Measurements from ENCODE around the gene DYNC1H1.

The DYNC1H1 gene

DNA sequence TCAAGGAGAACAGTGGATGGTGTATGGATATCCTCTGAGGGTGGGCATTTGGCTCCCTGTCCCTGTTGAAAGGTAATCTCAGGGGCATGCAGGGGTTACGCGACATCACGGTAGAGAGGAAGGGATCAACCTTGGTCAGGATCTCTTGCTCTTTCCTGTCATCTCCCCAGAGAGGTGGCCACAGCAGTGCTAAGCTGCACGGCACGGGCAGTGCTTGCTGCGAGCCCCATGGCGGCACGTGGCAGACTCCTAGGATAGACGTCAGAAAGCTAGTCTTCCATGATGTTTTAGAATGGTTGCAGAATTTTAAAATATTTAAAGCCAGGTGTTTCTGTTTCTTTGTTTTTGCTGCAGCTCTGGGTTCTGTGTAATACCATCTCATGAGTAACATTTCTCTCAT is 41.0 kb downstream of the DYNC1H1 start:
- DNase-seq = no peak

DNA sequence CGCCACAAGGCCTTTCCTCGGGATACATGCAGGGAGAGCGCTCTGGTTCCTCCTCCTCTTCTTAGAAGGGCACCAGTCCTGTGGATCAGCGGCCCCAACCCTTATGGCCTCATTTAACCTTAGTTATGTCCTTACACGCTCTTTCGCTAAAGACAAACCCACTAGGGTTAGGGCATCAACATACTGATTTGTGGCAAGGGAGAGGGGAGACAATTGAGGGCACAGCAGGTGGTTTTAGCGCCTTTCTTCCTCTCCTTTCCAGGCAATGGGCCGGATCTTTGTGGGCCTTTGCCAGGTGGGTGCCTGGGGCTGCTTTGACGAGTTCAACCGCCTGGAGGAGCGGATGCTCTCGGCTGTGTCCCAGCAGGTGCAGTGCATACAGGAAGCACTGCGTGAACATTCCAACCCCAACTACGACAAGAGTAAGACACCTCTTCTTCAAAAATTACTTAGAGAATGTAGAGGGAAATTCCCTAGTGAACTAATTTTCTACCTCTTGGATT is 43.6 kb downstream of the DYNC1H1 start:
- no peak for DNase-seq

DNA sequence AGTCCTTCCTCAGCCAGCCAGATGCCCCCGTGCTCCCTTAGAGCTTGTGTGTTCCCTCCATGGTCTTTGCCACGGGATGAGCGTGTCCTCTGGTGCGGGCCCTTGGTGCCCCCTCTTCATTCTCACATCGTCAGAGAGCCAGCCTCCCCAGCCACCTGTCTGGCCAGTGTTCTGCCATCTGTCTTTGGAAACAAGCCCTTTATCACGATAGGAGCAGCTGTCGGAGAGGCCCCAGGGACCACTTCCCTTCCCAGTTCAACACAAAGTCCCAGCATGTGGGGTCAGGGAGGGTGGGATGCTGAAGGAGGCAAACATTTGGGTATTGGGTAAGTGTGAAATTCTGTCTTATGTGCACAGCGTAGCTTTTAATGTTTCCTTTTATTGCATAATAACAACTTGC is 44.5 kb downstream of the DYNC1H1 start:
- DNase-seq = no peak

DNA sequence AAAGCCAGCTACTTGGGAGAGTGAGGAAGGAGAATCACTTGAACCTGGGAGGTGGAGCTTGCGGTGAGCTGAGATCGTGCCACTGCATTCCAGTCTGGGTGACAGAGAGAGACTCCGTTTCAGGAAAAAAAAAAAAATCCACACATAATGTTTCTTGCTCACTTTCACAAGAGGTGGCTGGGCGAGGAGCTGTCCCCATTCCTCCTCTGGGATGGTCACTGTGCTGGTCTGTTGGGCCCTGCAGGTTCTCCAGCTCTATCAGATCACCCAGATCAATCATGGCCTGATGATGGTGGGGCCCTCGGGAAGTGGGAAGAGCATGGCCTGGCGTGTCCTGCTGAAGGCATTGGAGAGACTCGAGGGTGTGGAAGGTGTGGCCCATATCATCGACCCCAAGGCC is 47.3 kb downstream of the DYNC1H1 start:
- no peak for DNase-seq

DNA sequence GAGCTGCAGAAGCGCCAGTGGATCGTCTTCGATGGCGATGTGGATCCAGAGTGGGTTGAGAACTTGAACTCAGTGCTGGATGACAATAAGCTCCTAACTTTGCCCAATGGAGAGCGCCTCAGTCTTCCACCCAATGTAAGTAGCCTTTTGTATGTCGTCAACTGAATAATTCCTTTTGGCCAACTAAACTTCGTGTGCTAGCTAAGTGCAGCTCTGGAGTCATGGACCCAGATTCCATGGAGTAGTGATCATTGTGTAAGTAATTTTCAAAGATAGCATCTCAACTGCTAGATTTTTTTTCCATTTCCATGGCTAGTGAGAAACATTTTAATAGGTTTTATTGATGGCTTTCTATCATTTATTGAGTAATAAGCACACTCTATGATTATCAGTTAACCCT is 48.0 kb downstream of the DYNC1H1 start:
- DNase-seq = no peak

DNA sequence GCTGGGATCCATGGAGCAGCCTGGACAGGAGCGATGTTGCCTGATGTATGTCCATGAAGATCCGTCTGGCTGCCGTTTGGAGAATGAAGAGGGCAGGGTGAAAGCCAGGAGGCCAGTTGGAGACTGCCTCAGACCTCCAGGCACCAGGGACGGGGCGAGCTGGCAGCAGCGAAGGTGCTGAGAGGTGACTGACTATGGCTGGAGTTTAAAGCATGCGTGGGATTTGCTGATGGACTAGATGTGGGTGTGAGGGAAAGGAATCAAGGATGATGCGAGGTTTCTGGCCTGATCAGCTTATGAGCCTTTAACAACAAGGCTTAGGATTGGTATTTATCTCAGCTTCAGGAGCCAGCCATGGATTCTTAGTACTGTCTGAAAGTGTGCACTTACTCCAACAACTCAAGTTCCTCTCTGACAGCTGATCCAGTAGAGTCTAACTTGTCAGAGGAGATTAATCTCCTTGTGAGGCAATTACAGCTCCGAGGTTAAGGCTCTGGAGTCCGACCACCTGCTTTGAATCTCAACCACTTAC is 49.4 kb downstream of the DYNC1H1 start:
- DNase-seq = no peak

DNA sequence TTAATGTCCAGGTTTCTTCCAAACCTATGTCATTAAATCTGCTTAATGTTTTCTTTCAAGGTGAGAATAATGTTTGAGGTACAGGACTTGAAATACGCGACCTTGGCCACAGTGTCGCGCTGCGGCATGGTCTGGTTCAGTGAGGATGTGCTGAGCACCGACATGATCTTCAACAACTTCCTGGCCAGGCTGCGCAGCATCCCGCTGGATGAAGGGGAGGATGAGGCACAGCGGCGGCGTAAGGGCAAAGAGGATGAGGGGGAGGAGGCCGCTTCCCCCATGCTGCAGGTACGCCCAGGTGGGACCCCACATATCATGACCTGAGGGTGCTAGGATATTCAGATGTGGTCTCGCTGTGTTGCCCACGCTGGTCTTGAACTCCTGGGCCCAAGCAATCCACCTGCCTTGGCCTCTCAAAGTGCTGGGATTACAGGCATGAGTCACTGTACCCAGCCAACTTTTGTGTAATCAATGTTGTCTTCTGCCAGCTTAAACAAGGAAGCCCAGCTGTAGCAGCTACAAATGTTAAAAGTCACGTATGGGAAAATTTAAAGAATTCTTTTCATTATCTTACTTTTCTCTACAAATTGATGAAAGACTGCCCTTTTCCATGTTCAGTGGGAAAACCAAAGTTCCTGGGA is 50.8 kb downstream of the DYNC1H1 start:
- DNase-seq = no peak

DNA sequence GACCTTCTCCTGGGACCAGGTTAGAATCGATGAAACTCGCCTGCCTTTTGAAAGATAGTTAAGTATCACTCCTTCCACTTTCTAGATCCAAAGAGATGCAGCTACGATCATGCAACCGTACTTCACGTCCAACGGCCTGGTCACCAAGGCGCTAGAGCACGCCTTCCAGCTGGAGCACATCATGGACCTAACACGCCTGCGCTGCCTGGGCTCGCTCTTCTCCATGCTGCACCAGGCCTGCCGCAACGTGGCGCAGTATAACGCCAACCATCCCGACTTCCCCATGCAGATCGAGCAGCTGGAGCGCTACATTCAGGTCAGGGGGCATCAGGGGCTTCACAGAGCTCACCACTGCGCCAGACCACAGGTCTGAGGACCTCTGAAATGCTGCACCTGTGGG is 51.4 kb downstream of the DYNC1H1 start:
- DNase-seq = no peak

DNA sequence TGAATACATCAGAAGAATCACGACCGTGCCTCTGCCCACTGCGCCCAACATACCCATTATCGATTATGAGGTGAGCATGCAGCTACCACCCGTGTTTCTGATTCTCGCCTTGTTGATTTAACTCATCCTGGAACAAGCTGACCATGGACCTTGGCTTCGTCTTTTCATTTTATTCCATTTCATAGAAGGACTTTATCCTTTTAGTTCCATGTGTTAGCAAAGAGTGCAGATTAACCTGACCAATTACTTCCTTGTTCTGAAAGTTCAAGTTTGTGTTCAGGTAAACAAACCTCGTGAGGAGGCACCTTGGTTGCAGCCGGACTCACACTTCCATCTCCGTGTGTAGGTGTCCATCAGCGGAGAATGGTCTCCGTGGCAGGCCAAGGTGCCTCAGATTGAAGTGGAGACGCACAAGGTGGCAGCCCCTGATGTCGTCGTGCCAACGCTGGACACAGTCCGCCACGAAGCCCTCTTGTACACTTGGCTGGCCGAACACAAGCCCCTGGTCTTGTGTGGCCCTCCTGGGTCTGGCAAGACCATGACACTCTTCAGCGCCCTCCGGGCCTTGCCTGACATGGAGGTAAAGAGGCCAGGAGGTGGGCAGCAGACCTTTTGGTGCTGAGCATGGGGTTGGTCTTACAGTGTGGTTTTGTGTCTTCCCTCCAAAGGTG is 52.2 kb downstream of the DYNC1H1 start:
- no peak for DNase-seq

DNA sequence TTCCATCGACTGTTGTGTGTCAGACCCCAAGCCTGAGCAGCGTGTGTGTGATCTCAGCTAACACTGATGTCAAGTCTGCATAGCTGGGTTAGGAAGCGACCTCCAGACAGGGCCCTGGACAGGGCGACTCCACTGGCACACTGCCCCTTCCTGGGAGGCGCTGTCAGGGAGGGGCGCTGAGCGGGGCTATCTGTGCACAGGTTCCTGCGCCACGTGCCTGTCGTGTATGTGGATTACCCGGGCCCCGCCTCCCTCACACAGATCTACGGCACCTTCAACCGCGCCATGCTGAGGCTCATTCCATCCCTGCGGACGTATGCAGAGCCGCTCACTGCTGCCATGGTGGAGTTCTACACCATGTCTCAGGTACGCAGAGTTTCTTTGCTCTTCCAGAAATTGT is 53.9 kb downstream of the DYNC1H1 start:
- DNase-seq = no peak

DNA sequence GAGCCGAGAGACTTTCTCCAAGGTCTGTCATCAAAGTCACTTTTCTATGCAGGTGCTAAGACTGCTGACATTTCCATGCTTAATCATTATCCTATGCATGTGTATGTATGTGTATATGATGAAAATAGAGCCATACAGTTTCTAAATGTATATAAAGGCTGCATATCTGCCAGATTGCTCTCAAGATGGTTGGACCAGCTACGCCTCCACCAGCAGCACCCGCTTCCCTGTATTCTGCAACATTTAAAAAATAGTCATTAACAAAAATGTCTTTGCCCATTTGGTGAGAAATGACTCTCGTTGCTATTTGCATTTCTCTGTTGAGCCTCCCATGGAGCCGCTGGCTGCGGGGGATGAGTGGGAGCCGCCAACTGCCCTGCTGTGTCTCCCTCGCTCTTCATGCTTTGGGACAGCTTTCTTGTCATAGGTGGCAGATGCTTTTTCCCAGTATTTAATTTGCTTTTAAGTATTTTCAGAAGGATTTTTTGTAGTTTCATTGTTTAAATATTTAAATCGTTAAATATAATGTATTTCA is 54.7 kb downstream of the DYNC1H1 start:
- DNase-seq = no peak

DNA sequence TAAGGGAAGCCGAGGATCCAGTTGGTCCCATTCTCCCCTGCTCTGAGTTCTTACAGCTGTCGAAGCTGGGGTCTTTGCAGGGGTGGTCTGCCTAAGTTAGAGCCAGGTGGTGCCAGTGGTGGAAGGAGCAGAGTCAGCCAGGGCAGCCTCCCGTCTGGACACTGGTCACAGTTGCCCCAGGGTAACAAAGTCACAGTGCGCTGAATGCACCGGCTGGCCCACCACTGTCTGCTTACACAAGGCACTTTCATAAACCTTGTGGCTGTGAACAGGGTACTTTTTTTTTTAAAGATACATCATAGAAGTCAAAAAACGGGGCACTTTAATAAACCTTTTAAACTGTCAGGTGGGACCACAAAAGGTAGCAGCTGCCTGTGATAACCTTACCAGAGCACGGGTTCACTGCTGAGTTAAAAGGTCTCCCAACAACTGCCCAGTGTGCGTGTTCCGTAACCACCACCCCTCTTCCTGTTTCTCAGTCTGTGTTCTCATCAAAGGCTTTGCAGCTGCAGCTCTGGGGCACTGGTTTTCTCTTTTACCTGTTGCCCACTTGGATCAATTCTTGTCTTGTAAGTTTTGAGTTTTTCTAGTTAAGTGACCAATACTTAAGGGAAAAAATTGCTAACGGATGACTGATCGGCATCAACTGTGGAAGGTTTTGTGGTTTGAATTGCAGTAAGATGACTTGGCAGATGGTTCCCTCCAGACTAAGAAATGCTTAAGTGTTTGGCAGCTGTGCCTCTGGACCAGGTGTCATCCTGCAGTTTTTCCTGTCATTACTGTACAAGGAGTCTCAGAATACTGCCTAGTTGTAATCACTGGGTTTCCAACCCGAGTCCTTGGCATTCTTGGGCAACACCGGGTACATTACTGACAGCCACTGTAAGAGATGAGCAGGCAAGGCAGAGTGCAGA is 55.9 kb downstream of the DYNC1H1 start:
- DNase-seq = peak in 2 of 5 experiments; percentile 16 to 86

DNA sequence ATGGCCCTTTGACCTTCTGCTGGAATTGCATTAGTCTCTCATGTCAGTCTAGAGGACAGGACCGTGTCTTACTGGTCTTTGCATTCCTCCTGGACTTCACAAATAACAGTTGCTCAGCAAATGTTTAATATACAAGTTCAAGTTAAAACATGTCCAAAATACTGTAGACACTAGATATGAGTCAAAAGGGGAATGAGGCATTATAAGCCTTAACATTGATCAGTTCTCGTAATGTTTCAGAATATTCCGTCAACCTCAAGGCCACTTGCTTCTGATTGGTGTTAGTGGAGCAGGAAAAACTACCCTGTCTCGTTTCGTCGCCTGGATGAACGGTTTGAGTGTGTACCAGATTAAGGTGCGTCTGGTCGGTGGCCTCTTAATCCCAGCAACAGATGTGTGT is 62.6 kb downstream of the DYNC1H1 start:
- no peak for DNase-seq

DNA sequence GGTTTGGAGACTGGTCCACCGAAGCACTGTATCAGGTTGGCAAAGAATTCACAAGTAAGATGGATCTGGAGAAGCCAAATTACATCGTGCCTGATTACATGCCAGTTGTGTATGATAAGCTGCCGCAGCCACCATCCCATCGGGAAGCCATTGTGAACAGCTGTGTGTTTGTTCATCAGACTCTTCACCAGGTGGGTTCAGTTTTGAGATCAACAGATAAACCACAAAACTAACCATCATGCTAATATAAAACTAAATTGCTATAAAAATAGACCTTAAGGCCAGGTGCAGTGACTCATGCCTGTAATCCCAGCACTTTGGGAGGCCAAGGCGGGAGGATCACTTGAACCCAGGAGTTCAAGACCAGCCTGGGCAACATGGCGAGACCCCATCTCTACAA is 63.6 kb downstream of the DYNC1H1 start:
- no peak for DNase-seq

DNA sequence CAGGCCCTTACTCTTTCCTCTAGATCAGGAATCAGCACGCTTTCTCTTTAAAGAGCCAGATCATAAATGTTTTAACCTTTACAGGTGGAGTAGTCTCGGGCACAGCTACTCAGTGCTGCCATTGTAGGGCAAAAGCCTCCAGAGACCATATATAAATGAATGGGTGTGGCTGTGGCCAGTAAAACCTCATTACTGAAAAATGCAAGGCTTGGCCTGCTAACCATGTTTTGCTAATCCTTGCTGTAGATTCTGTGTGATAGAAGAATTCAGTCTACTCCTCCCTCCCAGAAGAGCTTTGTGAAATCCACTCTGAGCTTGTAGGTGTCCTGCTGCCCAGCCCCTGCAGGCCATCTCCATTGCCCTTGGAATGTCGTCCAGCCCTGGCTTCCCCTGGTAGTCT is 64.4 kb downstream of the DYNC1H1 start:
- no peak for DNase-seq

DNA sequence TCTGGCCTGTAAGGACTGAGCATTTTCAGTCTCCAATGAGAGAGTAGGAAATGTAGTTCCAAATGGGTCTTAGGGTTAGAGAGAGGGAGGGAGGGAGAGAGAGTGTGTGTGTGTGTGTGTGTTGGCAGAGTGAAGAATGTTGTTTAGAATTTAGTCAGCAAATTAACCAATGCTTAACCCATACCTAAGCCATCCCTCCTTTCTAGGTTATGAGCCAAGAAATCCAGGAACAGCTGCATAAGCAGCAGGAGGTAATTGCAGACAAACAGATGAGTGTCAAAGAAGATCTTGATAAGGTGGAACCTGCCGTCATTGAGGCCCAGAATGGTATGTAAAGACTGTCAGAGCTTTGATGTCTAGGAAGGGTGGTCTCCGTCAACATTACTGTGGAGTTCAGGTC is 65.6 kb downstream of the DYNC1H1 start:
- DNase-seq = no peak

DNA sequence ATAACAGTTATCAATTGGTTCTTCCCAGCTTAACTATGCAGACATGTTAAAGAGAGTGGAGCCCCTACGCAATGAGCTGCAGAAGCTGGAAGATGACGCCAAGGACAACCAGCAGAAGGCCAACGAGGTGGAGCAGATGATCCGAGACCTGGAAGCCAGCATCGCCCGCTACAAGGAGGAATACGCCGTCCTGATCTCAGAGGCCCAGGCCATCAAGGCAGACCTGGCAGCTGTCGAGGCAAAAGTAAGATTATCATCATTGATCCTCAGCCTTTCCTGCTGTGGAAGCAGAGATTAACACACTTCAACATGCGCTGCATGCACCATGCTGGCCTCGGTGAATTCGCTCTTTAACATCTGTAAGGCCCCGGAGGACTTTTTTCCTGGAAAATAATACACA is 68.9 kb downstream of the DYNC1H1 start:
- DNase-seq = no peak

DNA sequence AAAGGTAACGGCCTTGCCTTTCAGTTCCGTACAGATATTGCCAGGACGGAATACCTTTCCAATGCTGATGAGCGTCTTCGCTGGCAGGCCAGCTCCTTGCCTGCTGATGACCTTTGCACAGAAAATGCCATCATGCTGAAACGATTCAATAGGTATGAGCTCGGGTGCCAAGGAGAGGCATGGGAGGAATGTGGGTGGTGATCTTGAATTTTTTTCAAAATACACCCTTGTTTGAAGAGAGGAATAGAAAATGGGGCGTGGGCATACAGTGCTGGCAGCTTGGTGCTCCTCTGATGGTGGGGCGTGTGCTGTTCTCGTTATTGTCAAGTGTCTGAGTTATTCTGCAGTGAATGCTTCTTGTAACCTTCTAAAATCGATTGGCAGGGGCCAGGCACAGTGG is 69.9 kb downstream of the DYNC1H1 start:
- DNase-seq = no peak

DNA sequence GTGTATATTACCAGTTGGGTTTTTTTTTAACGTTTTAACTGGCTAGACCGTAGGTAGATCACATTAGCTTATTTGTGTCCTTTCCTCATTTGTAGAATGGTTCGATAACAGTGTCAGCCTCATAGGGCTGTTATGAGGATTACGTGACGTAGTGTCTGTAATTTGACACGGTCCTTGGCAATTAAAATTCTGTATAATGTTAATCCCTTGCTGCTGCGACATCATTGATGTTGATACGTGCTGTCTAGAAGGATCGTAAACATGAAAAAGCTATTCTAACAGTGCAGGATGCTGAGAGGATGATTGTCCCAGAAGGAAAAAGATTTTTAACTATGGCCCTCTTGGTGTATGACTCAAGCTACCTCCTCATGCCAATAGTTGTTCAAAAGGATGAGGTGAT is 71.5 kb downstream of the DYNC1H1 start:
- no peak for DNase-seq

DNA sequence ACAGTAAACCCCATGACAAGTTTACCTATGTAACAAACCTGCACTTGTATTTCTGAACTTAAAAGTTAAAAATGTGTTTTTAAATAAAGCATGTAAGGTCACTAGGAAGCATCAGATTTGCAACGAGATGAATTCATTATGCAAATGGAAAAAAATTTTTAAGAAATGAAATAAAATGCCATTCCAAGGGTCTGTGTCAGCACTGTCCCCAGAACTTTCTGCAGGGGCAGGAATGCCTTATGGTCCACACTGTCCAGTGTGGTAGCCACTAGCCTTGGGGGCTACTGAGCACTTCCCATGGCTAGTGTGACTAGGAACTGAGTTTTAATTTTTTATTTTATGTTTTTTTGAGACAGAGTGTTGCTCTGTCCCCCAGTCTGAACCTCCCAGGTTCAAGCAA is 73.3 kb downstream of the DYNC1H1 start:
- no peak for DNase-seq

DNA sequence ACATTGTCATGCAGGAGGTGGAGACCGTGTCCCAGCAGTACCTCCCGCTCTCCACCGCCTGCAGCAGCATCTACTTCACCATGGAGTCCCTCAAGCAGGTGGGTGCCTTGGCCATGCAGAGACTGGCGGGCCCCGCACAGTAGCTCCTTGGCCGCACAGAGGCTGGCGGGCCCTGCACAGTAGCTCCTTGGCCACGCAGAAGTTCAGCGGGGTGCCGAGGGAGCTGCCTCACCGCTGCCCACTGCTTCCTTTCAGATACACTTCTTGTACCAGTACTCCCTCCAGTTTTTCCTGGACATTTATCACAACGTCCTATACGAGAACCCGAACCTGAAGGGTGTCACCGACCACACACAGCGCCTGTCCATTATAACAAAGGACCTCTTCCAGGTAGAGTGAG is 74.8 kb downstream of the DYNC1H1 start:
- DNase-seq = no peak

DNA sequence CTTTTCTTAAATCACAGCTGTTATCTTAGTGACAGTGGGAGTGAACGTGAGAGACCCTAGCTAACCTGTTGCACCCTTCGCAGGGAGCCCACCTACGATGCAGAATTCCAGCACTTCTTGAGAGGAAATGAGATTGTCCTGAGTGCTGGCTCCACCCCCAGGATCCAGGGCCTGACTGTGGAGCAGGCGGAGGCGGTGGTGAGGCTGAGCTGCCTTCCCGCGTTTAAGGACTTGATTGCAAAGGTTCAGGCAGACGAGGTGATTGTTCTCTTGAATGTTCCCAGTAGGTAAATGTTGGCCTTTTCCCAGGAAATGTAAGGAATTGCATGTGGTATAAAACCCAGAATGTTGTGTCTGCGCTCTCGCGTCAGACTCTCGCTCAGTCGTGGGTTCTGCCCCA is 75.8 kb downstream of the DYNC1H1 start:
- DNase-seq = no peak

DNA sequence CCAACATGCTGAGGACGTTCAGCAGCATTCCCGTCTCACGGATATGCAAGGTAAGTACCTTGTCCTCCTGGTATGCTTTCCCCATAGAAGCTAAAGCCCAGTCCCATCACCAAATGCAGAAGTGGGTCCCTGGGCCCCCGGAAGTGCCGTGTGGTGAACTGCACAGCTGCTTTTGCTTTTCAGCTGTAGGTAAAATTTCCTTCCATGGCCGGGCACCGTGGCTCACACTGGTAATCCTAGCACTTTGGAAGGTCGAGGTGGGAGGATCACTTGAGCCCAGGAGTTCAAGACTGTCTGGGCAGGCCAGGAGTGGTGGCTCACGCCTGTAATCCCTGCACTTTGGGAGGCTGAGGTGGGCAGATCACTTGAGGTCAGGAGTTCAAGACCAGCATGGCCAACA is 78.3 kb downstream of the DYNC1H1 start:
- no peak for DNase-seq

All from T-helper 2 cell (primary cell).